HG02642 (cell line): ENCODE results near the gene MMAA.
A peak's percentile ranks its signal among the peaks of the same experiment; 100 is the strongest.
"Not testable (repeated sequence)": the region's sequence is repeated elsewhere in the genome, so short reads cannot be mapped to it uniquely, and the experiment has no call there.

Source experiments
- ATAC-seq: cut with Tn5 transposase; IDR thresholded peaks from one replicate; pipeline ENCODE4 v1.9.1; 2021; ENCODE audit warnings: mild to moderate bottlenecking; ENCODE audit not compliant: unreplicated experiment, poor library complexity

MMAA gene

DNA sequence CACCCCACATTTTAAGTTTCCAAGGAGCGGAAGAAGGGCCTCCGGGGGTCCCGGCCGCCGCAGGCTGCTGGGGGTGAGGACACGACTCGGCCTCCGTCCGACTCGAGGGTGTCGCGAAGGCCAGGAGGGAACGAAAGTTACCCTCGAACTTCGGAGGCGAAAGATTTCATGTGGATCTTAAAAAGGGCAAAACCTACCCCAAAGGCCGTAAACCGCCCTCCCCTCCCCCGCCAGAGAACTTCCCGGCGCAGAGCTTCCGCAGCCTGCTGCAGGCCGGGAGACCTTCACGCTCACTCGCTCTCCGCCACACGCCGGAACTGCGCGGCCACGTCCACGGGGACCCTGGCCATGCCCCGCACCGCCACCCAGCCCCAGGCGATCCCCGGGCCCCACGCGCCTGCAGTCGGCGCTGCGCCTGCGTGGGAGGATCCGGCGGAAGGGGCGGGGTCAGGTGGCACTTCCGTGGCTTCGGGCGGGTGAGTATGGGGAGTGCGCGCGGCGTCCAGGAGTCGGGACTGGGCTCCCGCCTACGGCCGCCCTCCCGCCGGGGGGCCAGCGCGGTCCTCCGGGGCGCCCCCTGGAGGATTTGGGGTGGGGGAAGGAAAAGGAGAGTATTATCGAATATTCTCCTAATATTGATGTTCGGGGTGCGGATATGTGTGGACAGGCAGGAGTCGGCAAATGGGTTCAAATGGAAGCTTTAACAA is at the start of gene MMAA:
MMAA (plus strand) TSS at position 454 of the 707 bp plus-strand sequence. CDS start 19,755 bp downstream, outside the sequence.
- ATAC-seq, result peak; percentile 92

DNA sequence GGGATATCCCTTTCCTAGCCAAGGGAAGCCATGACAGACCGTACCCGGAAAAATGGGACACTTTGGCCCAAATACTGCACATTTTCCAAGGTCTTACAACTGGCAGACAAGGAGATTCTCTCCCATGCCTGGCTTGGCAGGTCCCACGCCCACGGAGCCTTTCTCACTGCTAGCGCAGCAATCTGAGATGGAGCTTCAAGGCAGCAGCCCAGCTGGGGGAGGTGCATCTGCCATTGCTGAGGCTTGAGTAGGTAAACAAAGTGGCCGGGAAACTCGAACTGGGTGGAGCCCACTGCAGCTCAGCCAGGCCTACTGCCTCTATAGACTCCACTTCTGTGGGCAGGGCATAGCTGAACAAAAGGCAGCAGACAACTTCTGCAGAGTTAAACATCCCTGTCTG is 44.6 kb upstream of the MMAA start:
- not testable (repeated sequence) for ATAC-seq

DNA sequence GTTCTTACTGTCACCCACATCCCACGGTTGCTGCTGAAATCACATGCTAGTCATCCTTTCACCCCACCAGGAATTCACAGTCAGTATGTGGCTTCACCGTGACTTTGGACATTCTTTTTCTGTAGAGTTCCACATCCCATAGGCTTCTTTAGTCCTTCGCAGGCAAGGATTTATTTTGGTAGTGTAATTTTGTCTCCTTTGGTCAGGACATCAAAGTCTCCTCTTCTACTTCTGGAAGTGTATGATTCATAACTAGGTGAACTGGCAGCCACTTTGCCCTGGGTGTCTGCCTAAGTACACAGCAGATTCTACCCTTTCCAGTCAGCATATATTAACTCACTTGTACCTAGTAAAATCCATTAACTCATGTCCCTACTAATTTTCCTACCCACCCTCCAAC is 38.3 kb upstream of the MMAA start:
- no peak for ATAC-seq

DNA sequence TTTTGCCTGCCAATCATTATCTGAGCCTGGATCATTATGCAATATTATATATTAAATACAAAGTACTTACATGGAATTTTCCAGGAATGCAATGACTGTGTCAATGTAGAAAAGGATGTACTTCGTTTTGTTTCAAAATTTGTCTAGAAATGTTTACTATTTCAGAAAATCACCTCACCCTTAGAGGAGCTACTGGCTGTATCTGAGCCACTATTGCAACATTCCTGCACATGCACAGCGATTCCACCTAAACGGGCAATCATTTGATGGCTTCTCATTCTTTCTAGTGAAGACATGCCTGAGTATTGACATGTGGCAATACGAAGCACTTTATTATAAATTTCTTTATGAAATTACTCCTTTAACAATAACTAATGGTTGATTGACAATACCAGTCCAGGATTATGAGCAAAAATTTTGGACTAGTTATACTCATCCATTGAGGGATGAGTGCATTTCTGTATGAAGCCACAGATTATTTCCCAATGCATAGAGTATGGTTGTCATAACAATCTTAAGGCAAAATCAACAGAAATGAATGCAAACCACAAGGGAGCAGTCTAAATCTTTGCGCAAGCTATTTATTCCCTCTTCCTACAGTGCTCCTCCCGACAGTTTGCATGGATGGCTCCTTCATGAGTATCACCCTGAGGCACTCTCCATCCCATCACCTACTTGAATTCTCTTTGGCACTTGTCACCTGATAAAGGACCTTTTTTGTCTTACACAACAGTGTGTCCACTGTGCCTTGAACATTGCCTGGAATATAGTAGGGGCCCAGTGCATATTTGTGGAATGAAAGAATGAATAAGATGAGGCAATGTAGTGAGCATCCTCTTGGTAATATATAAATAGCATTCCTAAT is 35.8 kb upstream of the MMAA start:
- no peak for ATAC-seq

DNA sequence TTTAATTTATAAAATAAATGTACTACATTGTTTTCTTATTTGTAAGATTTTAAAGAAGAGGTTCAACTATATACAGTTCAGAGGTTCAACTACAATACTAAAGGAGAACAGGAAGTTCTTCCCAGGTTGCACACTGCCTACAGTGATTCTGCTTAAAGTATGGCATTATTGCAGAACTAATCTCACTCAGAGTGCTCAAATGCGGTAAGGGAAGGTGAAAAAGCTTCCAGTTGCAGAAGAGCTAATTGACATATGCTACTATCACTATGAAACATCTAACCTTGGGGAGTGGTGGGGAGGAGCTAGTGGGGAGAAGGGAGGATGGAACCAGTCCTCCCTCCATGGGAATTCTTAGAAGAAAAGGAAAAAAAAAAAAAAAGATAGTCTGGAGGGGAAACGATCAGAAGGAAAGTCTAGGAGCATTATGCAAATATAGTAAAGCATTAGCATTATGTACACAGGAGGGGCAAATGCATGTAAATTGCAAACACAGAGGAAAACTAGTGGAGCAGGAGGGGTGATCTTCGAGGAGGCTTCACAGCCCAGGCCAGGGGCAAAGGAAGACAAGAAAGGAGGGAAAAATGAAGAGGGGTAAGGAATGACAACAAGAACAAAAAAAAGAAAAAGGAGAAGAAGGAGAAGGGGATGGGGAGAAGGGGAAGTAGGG is 32.0 kb upstream of the MMAA start:
- no peak for ATAC-seq

DNA sequence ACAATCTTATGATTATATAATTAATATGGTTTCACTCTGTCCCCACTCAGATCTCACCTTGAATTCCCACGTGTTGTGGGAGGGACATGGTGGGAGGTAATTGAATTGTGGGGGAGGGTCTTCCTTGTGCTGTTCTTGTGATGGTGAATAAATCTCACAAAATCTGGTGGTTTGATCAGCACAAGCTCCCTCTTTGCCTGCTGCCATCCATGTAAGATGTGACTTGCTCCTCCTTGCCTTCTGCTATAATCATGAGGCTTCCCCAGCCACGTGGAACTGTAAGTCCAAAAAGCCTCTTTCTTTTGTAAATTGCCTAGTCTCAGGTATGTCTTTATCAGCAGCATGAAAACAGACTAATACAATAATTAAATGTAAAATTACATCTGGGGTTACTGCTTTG is 29.8 kb upstream of the MMAA start:
- ATAC-seq, result not testable (repeated sequence)

DNA sequence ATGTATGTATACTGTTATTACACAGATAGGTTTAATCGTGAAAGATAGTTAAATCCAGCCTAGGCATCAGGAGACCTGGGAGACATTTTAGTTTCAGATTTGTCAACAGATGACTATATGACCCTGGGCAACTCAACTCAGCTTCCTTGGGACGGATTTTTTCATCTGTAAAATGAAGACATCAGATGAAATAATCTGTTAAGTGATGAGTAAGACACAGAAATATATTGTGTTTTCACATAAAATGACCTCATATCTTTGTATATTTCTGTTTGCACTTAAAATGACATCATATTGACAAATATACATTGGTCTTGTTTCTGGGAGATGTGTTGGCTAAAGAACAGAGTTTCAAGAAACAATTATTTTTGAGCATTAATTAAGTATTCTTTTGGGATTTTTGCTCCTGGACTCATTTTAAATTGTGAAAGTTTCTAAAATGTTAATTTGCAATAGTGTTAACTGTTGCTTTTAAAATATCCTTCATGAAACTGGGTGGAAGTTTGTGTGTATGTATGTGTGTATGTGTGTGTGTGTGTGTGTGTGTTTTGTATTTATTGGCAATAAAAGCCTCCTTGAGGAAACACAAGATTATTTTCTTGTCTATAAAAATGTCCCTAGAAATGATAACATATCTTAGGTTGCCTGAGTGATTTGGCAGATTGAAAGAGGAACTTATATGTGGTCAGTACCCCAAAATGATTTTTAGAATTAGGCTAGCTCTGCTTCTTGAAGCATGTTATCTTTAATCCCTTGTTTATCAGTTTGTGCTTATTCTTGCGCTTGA is 29.1 kb upstream of the MMAA start:
- no peak for ATAC-seq

DNA sequence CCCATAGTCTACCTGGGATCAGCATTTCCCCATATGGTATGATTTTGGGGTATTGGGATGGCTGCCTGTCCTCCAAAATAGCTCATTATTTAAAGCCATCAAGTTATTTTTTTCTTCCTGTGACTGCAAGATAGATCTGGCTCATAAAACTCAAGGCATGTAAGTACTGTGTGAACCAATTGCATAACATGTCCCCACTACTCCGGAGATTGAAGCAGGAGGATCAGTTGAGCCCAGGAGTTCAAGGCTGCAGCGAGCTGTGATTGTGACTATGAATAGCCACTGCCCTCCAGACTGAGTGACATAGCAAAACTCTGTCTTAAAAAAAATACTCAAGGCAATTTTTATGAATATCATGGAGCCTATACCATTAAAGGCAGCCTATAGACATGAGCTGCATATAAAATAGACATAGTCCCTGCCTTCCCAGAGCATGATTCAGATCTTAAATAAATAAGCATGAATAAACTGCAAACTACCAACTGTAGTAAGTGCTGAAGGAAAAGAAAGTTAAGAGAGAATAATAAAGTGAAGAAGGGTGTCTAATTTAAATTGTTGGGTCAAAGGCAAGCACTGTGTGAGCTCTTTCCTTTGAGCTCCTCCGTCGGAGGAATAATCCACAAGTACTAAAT is 16.9 kb upstream of the MMAA start:
- no peak for ATAC-seq

DNA sequence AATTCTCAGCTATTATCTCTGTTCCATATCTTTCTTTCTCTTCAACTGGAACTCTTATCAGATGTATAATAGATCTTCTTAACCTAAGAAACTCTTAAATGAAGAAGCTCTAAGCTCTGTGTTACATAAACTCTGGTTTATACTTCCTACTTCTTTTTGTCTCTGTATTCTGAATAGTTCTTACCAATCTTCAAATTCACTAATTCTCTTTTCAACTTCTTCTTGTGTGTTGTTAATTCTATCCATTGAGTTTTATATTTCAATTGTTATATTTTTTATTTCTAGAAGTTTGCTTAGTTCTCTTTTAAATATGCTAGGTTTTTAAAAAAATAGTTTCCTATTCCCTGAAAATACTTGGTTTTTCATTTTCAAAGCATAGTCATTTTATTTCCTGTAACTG is 13.2 kb upstream of the MMAA start:
- ATAC-seq, result no peak

DNA sequence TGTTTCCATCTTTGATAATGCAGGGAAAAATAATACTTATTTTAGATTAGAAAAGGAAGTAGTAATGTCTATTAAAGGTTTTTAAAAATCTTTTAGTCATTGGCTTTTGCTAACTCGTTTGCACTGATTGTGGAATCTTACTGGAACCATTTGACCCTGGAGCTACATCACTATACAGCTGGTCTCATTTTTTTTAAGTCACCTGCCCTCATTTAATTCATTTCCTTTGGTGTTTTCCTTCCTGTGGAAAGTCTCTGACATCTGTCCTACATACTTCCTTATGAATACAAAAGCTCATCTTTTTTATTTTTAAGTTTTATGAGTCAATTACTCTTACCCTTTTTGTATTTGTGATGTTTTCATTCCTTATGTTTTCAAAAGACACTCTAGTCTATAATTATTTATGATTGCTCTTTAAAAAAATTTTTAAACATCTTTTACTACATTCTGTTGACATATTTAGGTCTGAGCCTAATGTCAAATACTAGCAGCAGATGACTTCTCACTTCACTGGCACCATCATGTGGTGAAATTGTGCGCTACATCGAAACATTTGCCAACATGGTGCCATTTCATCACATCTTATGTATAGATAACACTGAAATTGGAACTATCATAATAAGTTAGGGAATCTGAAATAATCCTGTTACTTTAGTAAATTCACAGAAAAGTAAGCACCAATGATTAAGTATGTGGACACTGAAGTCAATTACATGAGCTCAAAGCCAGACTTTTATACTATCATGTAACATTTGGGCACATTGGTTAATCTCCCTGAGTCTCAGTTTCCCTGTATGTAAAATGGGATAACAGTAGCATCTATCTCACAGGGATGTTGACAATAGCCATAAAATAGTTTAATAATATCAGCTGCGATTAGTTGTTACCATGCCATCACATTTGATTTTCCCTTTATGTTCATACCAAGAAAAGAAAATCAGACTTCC is 9.4 kb upstream of the MMAA start:
- ATAC-seq, result peak; percentile 73

DNA sequence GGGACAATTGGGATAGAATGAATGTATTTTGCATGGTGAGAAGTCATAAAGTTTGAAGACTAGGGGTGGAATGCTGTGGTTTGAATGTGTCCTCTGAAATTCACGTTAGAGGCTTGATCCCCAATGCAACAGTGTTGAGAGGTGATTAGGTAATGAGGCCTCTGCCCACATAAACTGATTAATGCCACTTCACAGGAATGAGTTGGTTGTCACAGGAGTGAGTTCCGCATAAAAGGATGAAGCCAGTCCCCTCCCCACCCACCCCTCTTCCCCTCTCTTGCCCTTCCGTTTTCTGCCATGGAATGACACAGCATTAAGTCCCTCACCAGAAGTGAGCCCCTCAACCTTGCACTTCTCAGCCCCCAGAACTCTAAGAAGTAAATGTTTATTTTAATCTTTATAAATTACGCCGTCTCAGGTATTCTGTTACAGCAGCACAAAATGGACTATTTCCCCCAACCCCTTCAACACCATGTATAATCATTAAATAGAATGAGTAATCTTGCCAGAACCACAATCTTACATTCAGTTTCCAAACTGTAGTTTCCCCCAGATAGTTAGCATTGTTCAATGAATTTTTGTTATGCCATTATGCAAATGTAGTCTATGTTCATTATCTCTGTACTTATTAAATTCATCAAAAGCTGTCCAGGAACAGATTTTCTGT is 5.5 kb upstream of the MMAA start:
- peak; percentile 55 for ATAC-seq

DNA sequence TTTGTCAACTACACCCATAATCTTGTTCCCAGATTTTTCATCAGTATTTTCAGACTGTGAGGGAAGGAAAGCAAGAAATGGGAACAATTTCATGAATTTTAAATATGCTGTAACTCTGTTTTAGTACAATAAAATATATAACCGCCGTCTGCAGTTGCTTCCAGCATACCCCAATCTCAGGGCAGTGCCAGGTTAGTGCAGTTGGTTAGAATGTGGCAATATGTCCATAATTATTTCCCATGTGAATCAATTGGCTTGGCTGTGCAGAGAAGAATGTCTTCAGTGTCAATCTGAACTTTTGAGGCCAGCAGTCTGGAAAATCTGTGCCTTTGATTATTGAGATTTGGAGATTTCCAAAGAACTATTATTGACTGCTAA is 5.0 kb upstream of the MMAA start:
- no peak for ATAC-seq

DNA sequence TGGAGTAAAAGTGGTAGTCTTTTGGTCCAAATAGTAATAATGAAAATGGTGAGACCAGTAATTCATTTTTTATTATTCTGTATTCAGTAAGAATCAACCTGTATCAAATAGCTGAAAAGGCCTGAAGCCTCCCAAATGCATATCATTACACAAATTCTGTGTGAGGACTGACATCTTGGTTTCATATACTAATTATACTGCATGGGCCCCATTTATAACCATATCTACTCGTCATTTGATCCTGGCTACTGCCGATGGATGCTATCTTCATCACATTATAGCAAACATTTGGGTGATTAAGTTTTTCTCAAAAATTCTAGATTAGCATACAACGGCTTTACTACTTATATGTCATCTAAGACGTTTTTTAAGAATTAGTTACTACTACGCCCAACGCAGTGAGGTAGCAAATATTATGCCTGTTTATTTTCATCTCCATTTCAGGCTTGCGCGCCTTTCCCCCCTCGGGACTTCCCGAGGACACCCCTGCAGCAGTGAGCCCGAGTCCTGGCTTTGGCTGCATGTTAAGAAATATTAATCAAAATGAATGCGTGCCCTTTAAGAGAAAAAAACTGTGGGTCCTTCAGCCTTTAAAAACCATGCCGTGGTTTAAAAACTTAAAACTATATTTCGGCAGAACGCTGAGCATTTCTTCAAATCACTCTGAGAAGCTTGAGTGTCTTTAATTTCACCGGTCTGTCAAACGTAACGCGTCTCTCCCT is 814 bp upstream of the MMAA start:
- ATAC-seq, result peak; percentile 7

DNA sequence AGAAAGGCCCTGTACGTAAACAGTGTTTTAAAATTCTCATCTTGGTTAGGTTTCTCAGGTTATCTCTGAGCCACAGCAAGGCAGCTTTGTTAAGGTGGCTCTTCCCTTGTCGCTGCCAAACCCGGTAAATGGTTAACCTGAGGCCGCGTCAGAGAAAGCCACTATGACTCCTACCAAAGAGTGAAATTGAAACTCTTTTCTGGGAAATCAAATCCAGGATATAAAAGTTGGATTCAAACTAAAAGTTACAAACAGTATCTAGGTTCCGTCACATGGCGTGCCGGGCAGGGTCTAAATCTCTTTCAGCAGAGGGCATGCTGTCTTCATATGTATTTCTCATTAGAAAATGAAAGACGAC is 433 bp downstream of the MMAA start:
- ATAC-seq, result peak; percentile 56

DNA sequence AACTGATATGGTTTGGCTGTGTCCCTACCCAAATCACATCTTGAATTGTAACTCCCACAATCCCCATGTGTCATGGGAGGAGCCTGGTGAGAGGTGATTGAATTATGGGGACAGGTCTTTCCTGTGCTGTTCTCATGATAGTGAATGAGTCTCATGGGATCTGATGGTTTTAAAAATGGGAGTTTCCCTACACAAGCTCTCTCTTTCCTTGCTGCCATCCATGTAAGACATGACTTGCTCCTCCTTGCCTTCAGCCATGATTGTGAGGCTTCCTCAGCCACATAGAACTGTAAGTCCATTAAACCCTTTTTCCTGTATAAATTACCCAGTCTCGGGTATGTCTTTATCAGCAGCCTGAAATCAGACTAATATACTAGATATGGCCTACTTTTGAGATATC is 2.9 kb downstream of the MMAA start:
- not testable (repeated sequence) for ATAC-seq

DNA sequence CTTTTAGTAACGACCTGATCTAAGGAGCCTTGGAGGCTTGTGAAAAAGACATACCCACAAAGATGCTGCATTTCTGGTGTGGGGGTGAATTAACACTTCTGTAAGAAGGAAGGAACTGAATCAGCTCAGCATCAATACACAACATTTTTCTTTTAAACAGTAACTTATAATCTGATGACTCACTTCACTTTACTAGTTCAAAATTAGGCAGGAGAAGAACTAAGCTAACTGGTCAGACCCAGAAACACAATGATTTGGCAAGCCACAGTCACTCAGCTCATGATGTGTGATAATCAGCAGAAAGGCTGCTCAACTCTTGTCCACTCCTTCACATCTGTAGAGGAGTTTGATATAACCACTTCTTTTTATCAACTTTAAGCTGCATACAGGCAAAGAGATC is 4.6 kb downstream of the MMAA start:
- no peak for ATAC-seq

DNA sequence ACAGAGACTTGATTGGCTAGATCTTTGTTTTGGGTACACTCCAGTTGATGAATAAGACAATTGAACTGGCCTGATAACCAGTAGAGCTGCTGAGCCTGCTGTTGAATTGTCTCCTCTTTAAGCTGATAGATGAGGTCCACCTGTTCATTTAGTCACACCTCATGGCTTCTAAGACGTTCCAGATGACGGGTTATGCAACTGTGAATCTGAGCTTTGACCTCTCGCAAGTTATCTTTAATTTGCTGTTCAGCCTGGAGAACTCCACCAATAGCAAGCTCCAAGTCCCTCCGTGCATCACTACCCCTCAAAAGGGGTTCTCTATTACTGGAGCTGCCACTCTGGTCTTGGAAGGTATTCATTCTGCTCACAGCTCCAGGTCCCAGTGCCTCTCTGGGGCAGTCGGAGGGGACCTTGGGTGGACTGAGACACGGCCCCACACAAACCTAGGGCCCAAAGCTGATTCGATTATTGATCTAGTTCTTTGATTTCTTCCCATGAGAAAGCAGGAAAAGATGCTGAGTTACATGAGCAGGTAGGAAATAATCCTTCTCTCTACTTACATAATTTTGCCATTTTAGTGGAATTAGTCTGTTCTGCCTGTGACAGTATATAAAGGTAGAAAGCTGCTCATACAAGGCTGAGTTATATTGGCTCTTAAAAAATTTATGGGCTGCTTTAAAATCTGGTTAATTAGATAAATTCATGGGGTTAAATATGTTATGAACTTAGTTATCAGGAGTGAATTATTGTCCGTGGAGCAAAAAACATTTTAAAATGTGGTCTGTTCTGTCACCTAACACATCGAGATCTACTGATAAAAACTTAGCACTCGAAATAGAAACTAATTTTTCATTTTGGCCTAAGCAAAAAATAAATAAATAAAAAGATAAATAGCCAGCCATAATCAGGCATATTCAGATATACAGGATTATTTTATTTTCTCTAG is 6.8 kb downstream of the MMAA start:
- peak; percentile 44 for ATAC-seq
